ACC112 (cell line): ENCODE results near the gene LGALS14.

Source experiments
- H2AFZ ChIP-seq: fragments of 200-600 bp; sonication (generic); one replicate; pipeline ENCODE4 v1.6.0; 2017; ENCODE audit warnings: antibody characterized with exemption, low read length; ENCODE audit not compliant: unreplicated experiment
- H3K27ac ChIP-seq: fragments of 200-600 bp; sonication (generic); 2 replicates; pipeline ENCODE4 v1.5.1; 2014; ENCODE audit warnings: low read depth, mild to moderate bottlenecking, antibody characterized with exemption, low read length, moderate library complexity
- H3K27me3 ChIP-seq: fragments of 200-600 bp; sonication (generic); 2 replicates; pipeline ENCODE4 v1.6.1; 2014; ENCODE audit warnings: mild to moderate bottlenecking, antibody characterized with exemption, low read length, moderate library complexity, mixed read lengths; ENCODE audit not compliant: insufficient read depth
- H3K36me3 ChIP-seq: fragments of 200-600 bp; sonication (generic); 2 replicates; pipeline ENCODE4 v1.6.1; 2016; ENCODE audit warnings: mild to moderate bottlenecking, antibody characterized with exemption, low read length, moderate library complexity, mixed read lengths; ENCODE audit not compliant: insufficient read depth
- H3K4me1 ChIP-seq: fragments of 200-600 bp; sonication (generic); one replicate; pipeline ENCODE4 v1.6.1; 2016; ENCODE audit warnings: low read length, mixed read lengths; ENCODE audit not compliant: insufficient read depth, unreplicated experiment, control insufficient read depth
- H3K4me3 ChIP-seq: fragments of 200-600 bp; sonication (generic); 2 replicates; pipeline ENCODE4 v1.5.1; 2014; ENCODE audit warnings: mild to moderate bottlenecking, low read depth, low read length
- H3K79me2 ChIP-seq: fragments of 200-600 bp; sonication (generic); one replicate; pipeline ENCODE4 v1.6.0; 2016; ENCODE audit warnings: low read length; ENCODE audit not compliant: control insufficient read depth, unreplicated experiment, insufficient read depth

Gene LGALS14

GRCh38 chr19:39746836-39747529 lies 42.7 kb downstream of the LGALS14 start:
- no peaks in the 10 kb centered on the region for H3K4me1 ChIP-seq
- no peak overlapping the region for H3K27ac ChIP-seq
- no peaks in the 10 kb centered on the region for H3K79me2 ChIP-seq
- H3K27me3 ChIP-seq = peaks cover 46% of the 10 kb centered on the region
- H2AFZ ChIP-seq = no peak overlapping the region
- H3K4me3 ChIP-seq = no peak overlapping the region
- no peaks in the 10 kb centered on the region for H3K36me3 ChIP-seq

DNA sequence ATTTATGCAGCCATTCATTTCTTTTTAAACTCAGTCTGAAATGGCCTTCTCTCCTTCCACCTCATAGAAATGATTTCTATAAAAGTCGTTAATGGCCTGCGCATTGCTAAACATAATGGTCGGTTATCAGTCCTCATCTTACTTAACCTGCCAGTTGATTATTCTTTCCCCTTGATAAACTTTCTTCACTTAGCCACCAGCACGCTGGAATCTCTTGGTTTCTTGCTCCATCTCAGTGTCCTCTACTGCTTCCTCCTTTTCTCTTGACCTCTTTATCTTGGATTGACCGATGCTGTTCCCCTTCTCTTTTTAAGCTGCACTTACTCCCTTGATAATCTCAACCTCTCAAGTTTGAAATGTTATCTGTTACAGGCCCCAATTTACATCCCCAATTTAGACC lies 45.7 kb downstream of the LGALS14 start:
- Histone ChIP-seq H3K4me3 (no peak overlapping the region), H3K79me2 (no peaks in the 10 kb centered on the region), H3K27me3 (peaks cover 61% of the 10 kb centered on the region), H3K36me3 (no peaks in the 10 kb centered on the region), H2AFZ (no peak overlapping the region), H3K4me1 (no peaks in the 10 kb centered on the region), H3K27ac (no peak overlapping the region)

DNA sequence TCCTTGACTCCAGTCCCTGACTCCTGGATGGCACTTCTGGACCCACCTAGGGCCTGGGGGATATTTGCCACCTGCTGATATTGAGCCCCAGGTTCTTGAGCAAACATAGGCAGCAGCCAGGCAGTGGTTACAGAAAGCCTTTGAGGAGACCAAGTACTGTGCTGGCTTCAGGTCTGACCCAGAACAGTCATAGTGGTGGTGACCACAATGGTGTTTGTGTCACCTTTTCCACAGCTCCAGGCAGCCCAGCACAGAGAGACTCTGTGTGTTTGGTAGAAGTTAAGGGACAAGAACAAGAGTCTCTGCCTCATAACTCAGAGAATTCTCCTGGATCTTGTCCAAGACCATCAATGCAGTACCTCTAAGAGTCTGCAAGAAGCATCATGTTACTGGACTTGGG lies 48.1 kb downstream of the LGALS14 start:
- Histone ChIP-seq H3K27me3 (peaks cover 76% of the 10 kb centered on the region), H3K4me3 (no peak overlapping the region), H3K79me2 (no peaks in the 10 kb centered on the region), H3K4me1 (no peaks in the 10 kb centered on the region), H2AFZ (no peak overlapping the region), H3K36me3 (no peaks in the 10 kb centered on the region), H3K27ac (no peak overlapping the region)

- no peaks in the 10 kb centered on the region for H3K4me1 ChIP-seq
- H3K27me3 ChIP-seq = peaks cover 77% of the 10 kb centered on the region
- H3K79me2 ChIP-seq = no peaks in the 10 kb centered on the region
- H3K4me3 ChIP-seq = no peak overlapping the region
- no peaks in the 10 kb centered on the region for H3K36me3 ChIP-seq
- no peak overlapping the region for H3K27ac ChIP-seq
- H2AFZ ChIP-seq = no peak overlapping the region
Observed at GRCh38 chr19:39752795-39753194, 48.5 kb downstream of the LGALS14 start.

DNA sequence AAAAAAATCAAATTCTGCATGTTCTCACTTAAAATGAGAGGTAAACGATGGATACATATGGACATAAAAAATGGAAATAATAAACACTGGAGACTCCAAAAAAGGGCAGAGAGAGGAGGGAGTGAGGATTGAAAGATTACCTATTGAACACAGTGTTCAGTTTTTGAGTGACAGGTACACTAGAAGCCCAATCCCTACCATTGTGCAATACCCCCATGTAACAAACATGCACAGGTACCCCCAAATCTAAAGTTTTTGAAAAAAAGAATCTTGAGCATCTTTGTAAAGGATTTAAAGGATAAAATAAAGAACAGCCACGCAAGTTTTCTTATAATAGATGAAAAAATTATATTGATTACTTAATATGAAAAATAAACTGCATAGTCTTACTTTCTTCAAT lies 50.3 kb downstream of the LGALS14 start:
- no peaks in the 10 kb centered on the region for H3K79me2 ChIP-seq
- no peak overlapping the region for H2AFZ ChIP-seq
- H3K27me3 ChIP-seq = peaks cover 73% of the 10 kb centered on the region
- H3K4me1 ChIP-seq = no peaks in the 10 kb centered on the region
- H3K27ac ChIP-seq = no peak overlapping the region
- no peaks in the 10 kb centered on the region for H3K36me3 ChIP-seq
- H3K4me3 ChIP-seq = no peak overlapping the region

DNA sequence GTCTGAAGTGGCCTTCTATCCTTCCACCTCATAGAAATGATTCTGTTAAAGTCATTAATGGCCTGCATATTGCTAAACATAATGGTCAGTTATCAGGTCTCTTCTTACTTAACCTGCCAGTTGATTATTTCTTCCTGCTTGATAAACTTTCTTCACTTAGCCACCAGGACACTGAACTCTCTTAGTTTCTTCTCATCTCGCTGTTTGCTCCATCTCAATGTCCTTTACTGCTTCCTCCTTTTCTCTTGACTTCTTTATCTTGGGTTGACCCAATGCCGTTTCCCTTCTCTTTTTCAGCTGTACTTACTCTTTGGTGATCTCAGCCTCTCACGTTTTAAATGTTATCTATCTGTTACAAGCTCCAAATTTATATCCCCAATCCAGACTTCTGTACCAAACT lies 50.7 kb downstream of the LGALS14 start:
- Histone ChIP-seq H3K36me3 (no peaks in the 10 kb centered on the region), H3K79me2 (no peaks in the 10 kb centered on the region), H3K4me3 (no peak overlapping the region), H2AFZ (no peak overlapping the region), H3K27me3 (peaks cover 76% of the 10 kb centered on the region), H3K4me1 (no peaks in the 10 kb centered on the region), H3K27ac (no peak overlapping the region)
